H1 (cell line): ENCODE data around the gene AP2A2. TPM values are rescaled to one million over a fixed set of nuclear protein-coding genes. Genes with fewer than 3 reads are reported as not detected.

Source experiments
- CTCF ChIA-PET: fragments of 300-600 bp; sonication (Branson Sonifier 250); formaldehyde crosslinking; loops from one replicate; lab custom pipeline; 2021; ENCODE audit not compliant: partially characterized antibody; lab: Charles Lee
- POLR2A ChIA-PET: fragments of 300-600 bp; sonication (Branson Sonifier 250); formaldehyde crosslinking; loops from one replicate; lab custom pipeline; 2021; ENCODE audit warnings: inconsistent platforms; ENCODE audit not compliant: partially characterized antibody; lab: Charles Lee
- DNase-seq, 2 experiments: peaks; one replicate each; pipeline versions ENCODE4 v3.0.0 to v3.0.0-alpha.2; 2010 to 2022; ENCODE audit warnings: low spot score in 2 of 2, low read depth in 1 of 2, mixed read lengths in 1 of 2
- FAIRE-seq: peaks from 2 replicates; lab custom pipeline; 2011; peaks lifted over from hg19 to GRCh38; lab: Jason Lieb, UNC
- H2AFZ ChIP-seq: 2 replicates; pipeline ENCODE4 v1.8.1; 2012; ENCODE audit warnings: low read length, inconsistent platforms
- H2AK5ac ChIP-seq: 2 replicates; pipeline ENCODE4 v1.6.1; 2013; ENCODE audit warnings: low read depth, low read length
- H2BK120ac ChIP-seq: replicated peaks from 2 replicates; pipeline ENCODE3; 2013; ENCODE audit warnings: low read depth, low read length, inconsistent platforms
- H2BK12ac ChIP-seq: 2 replicates; pipeline ENCODE4 v1.6.1; 2013; ENCODE audit warnings: low read depth, low read length
- H2BK15ac ChIP-seq: 2 replicates; pipeline ENCODE4 v1.6.1; 2013; ENCODE audit warnings: low read length
- H2BK20ac ChIP-seq: 2 replicates; pipeline ENCODE4 v1.6.1; 2013; ENCODE audit warnings: low read length
- H2BK5ac ChIP-seq: 2 replicates; pipeline ENCODE4 v1.6.1; 2013; ENCODE audit warnings: low read depth, low read length
- H3K14ac ChIP-seq: 2 replicates; pipeline ENCODE4 v1.6.1; 2013; ENCODE audit warnings: inconsistent platforms; ENCODE audit not compliant: insufficient read length
- H3K18ac ChIP-seq: 2 replicates; pipeline ENCODE4 v1.6.1; 2013; ENCODE audit warnings: low read length; ENCODE audit errors: extremely low read depth
- H3K23ac ChIP-seq: 2 replicates; pipeline ENCODE4 v1.6.1; 2013; ENCODE audit warnings: inconsistent platforms; ENCODE audit not compliant: insufficient read length
- H3K23me2 ChIP-seq: 2 replicates; pipeline ENCODE4 v1.6.1; 2013; ENCODE audit warnings: low read depth, low read length
- H3K27ac ChIP-seq: 2 replicates; pipeline ENCODE4 v1.6.1; 2011; ENCODE audit warnings: low read depth, low read length, inconsistent platforms
- H3K27me3 ChIP-seq, 4 experiments: replicated peaks in 1 of 4; 1 replicate in 1 of 4; 2 replicates in 3 of 4; pipeline versions ENCODE4 v1.6.1 to v1.8.1; 2011 to 2013; ENCODE audit warnings: low read length in 3 of 4, mild to moderate bottlenecking in 3 of 4, inconsistent platforms in 2 of 4, mixed read lengths in 2 of 4, moderate library complexity in 1 of 4; ENCODE audit not compliant: control insufficient read depth in 3 of 4, insufficient read depth in 3 of 4; ENCODE audit errors: extremely low read depth in 1 of 4
- H3K36me3 ChIP-seq, 4 experiments: 2 replicates each; pipeline versions ENCODE4 v1.6.1 to v1.8.1; 2011 to 2013; ENCODE audit warnings: mild to moderate bottlenecking in 4 of 4, low read length in 3 of 4, moderate library complexity in 2 of 4, control low read depth in 1 of 4, inconsistent platforms in 1 of 4; ENCODE audit not compliant: insufficient read depth in 4 of 4, control insufficient read depth in 2 of 4
- H3K4ac ChIP-seq: replicated peaks from 2 replicates; pipeline ENCODE3; 2013; ENCODE audit warnings: low read length, low read depth, mixed read lengths, inconsistent platforms; ENCODE audit not compliant: insufficient read length
- H3K4me1 ChIP-seq, 4 experiments: replicated peaks in 1 of 4; 1 replicate in 1 of 4; 2 replicates in 3 of 4; pipeline versions ENCODE4 v1.6.1 to v1.8.1; 2011 to 2013; ENCODE audit warnings: low read length in 3 of 4, inconsistent platforms in 2 of 4, mixed read lengths in 1 of 4; ENCODE audit not compliant: insufficient read depth in 4 of 4, control insufficient read depth in 3 of 4
- H3K4me2 ChIP-seq, 2 experiments: 2 replicates each; pipeline versions ENCODE4 v1.6.1 to v1.8.1; 2011 to 2013; ENCODE audit warnings: low read depth in 2 of 2, low read length in 2 of 2, control low read depth in 1 of 2, inconsistent platforms in 1 of 2, mild to moderate bottlenecking in 1 of 2; ENCODE audit not compliant: insufficient read depth in 1 of 2
- H3K4me3 ChIP-seq, 4 experiments: fragments of 200-600, 300-600 bp in 1 of 4; sonication (generic), shearing (Covaris generic), sonication (Bioruptor Twin) in 1 of 4; 2 replicates each; pipeline versions ENCODE4 v1.5.1 to v1.8.1; 2011 to 2016; ENCODE audit warnings: low read length in 4 of 4, low read depth in 3 of 4, control low read depth in 2 of 4, inconsistent platforms in 2 of 4, mild to moderate bottlenecking in 2 of 4, mixed read lengths in 1 of 4, moderate library complexity in 1 of 4; ENCODE audit not compliant: insufficient read depth in 2 of 4; ENCODE audit errors: extremely low read depth in 1 of 4
- H3K56ac ChIP-seq: replicated peaks from 2 replicates; pipeline ENCODE3; 2013; ENCODE audit warnings: low read depth, mild to moderate bottlenecking, mixed read lengths, low read length, inconsistent platforms; ENCODE audit not compliant: insufficient read length
- H3K79me1 ChIP-seq: 2 replicates; pipeline ENCODE4 v1.6.1; 2013; ENCODE audit warnings: low read depth, low read length, control low read depth
- H3K79me2 ChIP-seq, 2 experiments: 2 replicates each; pipeline versions ENCODE4 v1.6.1 to v1.8.1; 2012 to 2013; ENCODE audit warnings: low read length in 2 of 2, mild to moderate bottlenecking in 2 of 2, inconsistent platforms in 1 of 2; ENCODE audit not compliant: insufficient read depth in 2 of 2, control insufficient read depth in 1 of 2
- H3K9ac ChIP-seq, 4 experiments: replicated peaks in 1 of 4; 1 replicate in 1 of 4; 2 replicates in 3 of 4; pipeline versions ENCODE4 v1.6.1 to v1.8.1; 2011 to 2013; ENCODE audit warnings: low read depth in 3 of 4, low read length in 3 of 4, control low read depth in 2 of 4, mild to moderate bottlenecking in 2 of 4, moderate library complexity in 2 of 4, inconsistent platforms in 1 of 4; ENCODE audit errors: extremely low read depth in 1 of 4
- H3K9me3 ChIP-seq, 2 experiments: 2 replicates each; pipeline versions ENCODE4 v1.6.1 to v1.8.1; 2012 to 2013; ENCODE audit warnings: mild to moderate bottlenecking in 2 of 2, moderate library complexity in 2 of 2, control low read depth in 1 of 2, inconsistent platforms in 1 of 2, low read depth in 1 of 2, low read length in 1 of 2, mixed read lengths in 1 of 2; ENCODE audit not compliant: insufficient read depth in 2 of 2
- H4K20me1 ChIP-seq, 2 experiments: replicated peaks in 1 of 2; 2 replicates each; pipeline versions ENCODE3 to v1.8.1; 2011 to 2013; ENCODE audit warnings: inconsistent platforms in 2 of 2, low read length in 2 of 2, mild to moderate bottlenecking in 1 of 2; ENCODE audit not compliant: insufficient read depth in 2 of 2, control insufficient read depth in 1 of 2
- H4K5ac ChIP-seq: 2 replicates; pipeline ENCODE4 v1.6.1; 2013; ENCODE audit warnings: low read length, low read depth, mixed read lengths, inconsistent platforms; ENCODE audit not compliant: insufficient read length
- H4K8ac ChIP-seq: 2 replicates; pipeline ENCODE4 v1.8.0; 2013; ENCODE audit warnings: mild to moderate bottlenecking, moderate library complexity, low read length, inconsistent platforms; ENCODE audit not compliant: insufficient read depth; ENCODE audit errors: extremely low read depth
- H4K91ac ChIP-seq: replicated peaks from 2 replicates; pipeline ENCODE3; 2013; ENCODE audit warnings: low read length, mixed read lengths, inconsistent platforms; ENCODE audit not compliant: insufficient read length
- POLR2A ChIP-seq, 2 experiments: IDR thresholded peaks; 1 replicate in 1 of 2; 2 replicates in 1 of 2; pipeline ENCODE4 v1.6.1; 2011; ENCODE audit warnings: low read depth in 2 of 2, low read length in 2 of 2, mild to moderate bottlenecking in 2 of 2; ENCODE audit errors: control extremely low read depth in 1 of 2
- RXRA ChIP-seq: IDR thresholded peaks from 2 replicates; pipeline ENCODE4 v1.6.1; 2011; ENCODE audit warnings: low read depth, mild to moderate bottlenecking, low read length, moderate library complexity; ENCODE audit not compliant: insufficient read depth
- WGBS, 2 experiments: shearing (Covaris generic) in 1 of 2; methylation state at CpG; one replicate each; pipeline versions ENCODE4 v1.1.6 to v1.1.7; 2013 to 2015; ENCODE audit warnings: low lambda C conversion rate in 2 of 2, mixed read lengths in 2 of 2, inconsistent platforms in 1 of 2, low coverage in 1 of 2, missing lambda C conversion rate in 1 of 2; ENCODE audit not compliant: insufficient replicate concordance in 2 of 2, insufficient coverage in 1 of 2, insufficient read length in 1 of 2; ENCODE audit errors: extremely low coverage in 1 of 2, missing lambda C conversion rate in 1 of 2; 5-methylcytosine and 5-hydroxymethylcytosine counted together
- polyA plus RNA-seq, 7 experiments: library from polyadenylated mRNA; depleted of rRNA in 3 of 7; stranded (reverse) in 5 of 7; unstranded in 2 of 7; fragments of >200 nt in 5 of 7; fragments of 200-250 nt in 2 of 7; gene quantifications; 1 replicate in 5 of 7; 2 replicates in 1 of 7; 4 replicates in 1 of 7; pipeline versions ENCODE4 v1.2.1 to v1.2.3, GENCODE V29; 2011 to 2013; ENCODE audit warnings: missing spikeins in 2 of 7, mixed read lengths in 2 of 7
- total RNA-seq: library from RNA; stranded (reverse); fragmentation: NEBNext Ultra II Directional; extraction: Animal tissue kit (Norgen Biotek cat#: 25700); gene quantifications from 2 replicates; pipeline ENCODE4 v1.2.1, GENCODE V29; 2021

The AP2A2 gene
- total and polyA plus RNA-seq, 2 of the 8 experiments (the other 6 are each of a cell fraction or from before 2014, with no cell fraction given): 50.0 to 65.0 TPM

DNA sequence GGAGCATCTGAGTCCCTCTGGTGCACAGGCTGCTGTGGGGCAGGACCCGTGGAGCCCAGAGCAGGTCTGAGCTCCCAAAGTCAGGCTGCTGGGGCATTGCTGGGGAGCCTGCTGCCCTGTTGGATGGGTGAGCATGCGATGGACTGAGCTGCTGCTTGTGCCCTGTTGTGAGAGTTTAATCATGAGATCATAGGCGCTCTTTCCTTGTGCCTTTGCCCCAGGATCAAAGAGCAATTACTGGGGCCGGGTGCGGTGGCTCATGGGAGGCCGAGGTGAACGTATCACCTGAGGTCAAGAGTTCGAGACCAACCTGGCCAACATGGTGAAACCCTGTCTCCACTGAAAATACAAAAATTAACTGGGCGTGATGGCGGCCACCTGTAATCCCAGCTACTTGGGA, 73.3 kb downstream of the AP2A2 start:
- no peak overlapping the region for H3K18ac ChIP-seq
- no peak overlapping the region for H2BK12ac ChIP-seq
- TF ChIP-seq RXRA (no peak), POLR2A (IDR thresholded peaks at IDR 0.05; ENCODE audit: control extremely low read depth in 1 of 2, low read depth in 2 of 2, low read length in 2 of 2) (no peak)
- H4K91ac ChIP-seq: no peak overlapping the region
- no peak overlapping the region for H2BK5ac ChIP-seq
- H3K79me2 ChIP-seq: no peaks in the 10 kb centered on the region; a peak in 1 of 4 replicates
- H4K8ac ChIP-seq: no peak overlapping the region
- ChIA-PET POLR2A (no interaction called here), CTCF (interaction anchor here (0.9 kb wide), 2 partner anchors 10 to 23 kb away, joined by 3 read pairs; no protein-coding TSS in a partner anchor)
- H3K14ac ChIP-seq: no peak overlapping the region
- no peak overlapping the region for H3K27ac ChIP-seq
- no peak overlapping the region for H2BK120ac ChIP-seq
- no peak overlapping the region for H2BK20ac ChIP-seq
- DNase-seq (no peak), FAIRE-seq (no peak)
- no peak overlapping the region for H3K4ac ChIP-seq
- H3K4me1 ChIP-seq: no peaks in the 10 kb centered on the region
- H3K9me3 ChIP-seq: no peaks in the 10 kb centered on the region
- H2AFZ ChIP-seq: no peak overlapping the region
- no peak overlapping the region for H4K5ac ChIP-seq
- peaks cover 8 to 27% (median 21%) of the 10 kb centered on the region in 4 experiments; a peak in 7 of 8 replicates for H3K36me3 ChIP-seq
- no peak overlapping the region for H3K4me2 ChIP-seq
- no peaks in the 10 kb centered on the region for H3K27me3 ChIP-seq
- no peak overlapping the region for H2BK15ac ChIP-seq
- no peak overlapping the region for H2AK5ac ChIP-seq
- 91% methylated on average over 10 of the region's 10 CpGs; no CpG with 5 or more reads in 1 of the 2 experiments for WGBS, 2 experiments
- peaks cover 0 to 6% of the 10 kb centered on the region in 2 experiments for H4K20me1 ChIP-seq
- no peak overlapping the region; a peak in 1 of 7 replicates for H3K9ac ChIP-seq
- H3K23me2 ChIP-seq: no peaks in the 10 kb centered on the region
- H3K79me1 ChIP-seq: no peaks in the 10 kb centered on the region
- H3K56ac ChIP-seq: no peak overlapping the region
- no peak overlapping the region for H3K4me3 ChIP-seq
- H3K23ac ChIP-seq: no peak overlapping the region
